Hypothalamus (tissue), 51 donors: ENCODE data around the gene ESPNL.

Experiments used
- DNase-seq, 51 donors: peaks; one replicate each; lab custom pipeline; 2025; lab: John Stamatoyannopoulos, UW

The ESPNL gene

GRCh38 chr2:238139196-238140039 lies 39.3 kb downstream of the ESPNL start:
- DNase-seq = peak in 2 of 51 donors; percentile 33 to 34

GRCh38 chr2:238140040-238140439 lies 39.9 kb downstream of the ESPNL start:
- DNase-seq = no peak

GRCh38 chr2:238140721-238141540 lies 40.8 kb downstream of the ESPNL start:
- no peak for DNase-seq

- DNase-seq = no peak
Observed at GRCh38 chr2:238141541-238142318, 41.6 kb downstream of the ESPNL start.

GRCh38 chr2:238142382-238143205 lies 42.5 kb downstream of the ESPNL start:
- DNase-seq = no peak

DNA sequence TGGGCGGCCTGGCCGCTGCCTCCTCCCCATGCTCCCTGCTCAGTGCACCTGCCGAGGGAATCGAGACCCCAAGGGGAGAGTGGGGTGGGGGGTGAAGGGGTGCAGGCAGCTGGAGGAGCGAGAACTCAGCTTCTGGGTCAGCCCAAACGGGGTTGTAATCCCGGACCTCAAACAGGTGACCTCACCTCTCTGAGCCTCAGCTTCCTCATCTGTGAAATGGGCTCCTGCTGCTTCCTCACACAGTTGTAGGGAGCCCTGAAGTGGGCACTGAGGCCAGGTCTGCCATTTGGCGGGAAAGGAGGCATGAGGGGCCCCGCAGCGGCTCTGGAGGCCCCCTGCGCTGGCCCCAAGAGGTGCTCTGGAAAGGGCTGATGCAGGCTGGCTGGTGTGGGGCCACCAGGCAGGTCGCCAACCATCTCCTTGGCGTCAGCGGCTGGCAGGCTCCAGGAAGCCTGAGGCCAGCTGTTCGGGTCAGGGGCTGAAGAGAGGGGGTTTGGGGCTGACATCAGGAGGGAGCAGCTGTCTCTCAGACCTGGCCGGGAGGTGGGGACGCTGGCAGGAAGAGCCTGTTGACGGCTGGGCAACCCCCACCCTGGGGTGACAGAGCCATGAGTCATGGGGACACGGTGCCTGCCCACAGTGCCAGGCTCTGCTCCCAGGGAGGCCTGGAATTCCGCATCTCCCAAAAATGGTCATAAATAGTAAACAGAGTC lies 43.3 kb downstream of the ESPNL start:
- peak in 4 of 51 donors; percentile 11 to 16 (median 14) for DNase-seq

- DNase-seq = no peak
Observed at GRCh38 chr2:238144262-238144661, 44.1 kb downstream of the ESPNL start.

GRCh38 chr2:238145046-238145445 lies 44.9 kb downstream of the ESPNL start:
- DNase-seq = no peak

- no peak for DNase-seq
Observed at GRCh38 chr2:238145851-238146250, 45.7 kb downstream of the ESPNL start.

GRCh38 chr2:238146884-238147544 lies 46.9 kb downstream of the ESPNL start:
- no peak for DNase-seq

DNA sequence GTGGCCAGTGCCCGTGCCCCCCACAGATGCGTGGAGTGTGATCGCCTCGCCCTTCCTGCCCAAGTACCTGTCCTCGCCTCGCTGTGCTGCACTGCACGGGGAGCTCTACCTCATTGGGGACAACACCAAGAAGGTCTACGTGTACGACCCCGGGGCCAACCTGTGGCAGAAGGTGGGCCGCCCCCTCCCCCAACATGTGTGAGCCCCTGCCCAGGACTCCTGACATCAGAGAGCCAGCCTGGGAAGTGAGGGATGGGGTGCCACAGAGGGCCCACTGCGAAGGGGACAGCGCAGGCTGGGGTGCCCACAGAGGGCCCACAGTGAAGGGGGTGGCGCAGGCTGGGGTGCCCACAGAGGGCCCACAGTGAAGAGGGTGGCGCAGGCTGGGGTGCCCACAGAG lies 48.8 kb downstream of the ESPNL start:
- no peak for DNase-seq

DNA sequence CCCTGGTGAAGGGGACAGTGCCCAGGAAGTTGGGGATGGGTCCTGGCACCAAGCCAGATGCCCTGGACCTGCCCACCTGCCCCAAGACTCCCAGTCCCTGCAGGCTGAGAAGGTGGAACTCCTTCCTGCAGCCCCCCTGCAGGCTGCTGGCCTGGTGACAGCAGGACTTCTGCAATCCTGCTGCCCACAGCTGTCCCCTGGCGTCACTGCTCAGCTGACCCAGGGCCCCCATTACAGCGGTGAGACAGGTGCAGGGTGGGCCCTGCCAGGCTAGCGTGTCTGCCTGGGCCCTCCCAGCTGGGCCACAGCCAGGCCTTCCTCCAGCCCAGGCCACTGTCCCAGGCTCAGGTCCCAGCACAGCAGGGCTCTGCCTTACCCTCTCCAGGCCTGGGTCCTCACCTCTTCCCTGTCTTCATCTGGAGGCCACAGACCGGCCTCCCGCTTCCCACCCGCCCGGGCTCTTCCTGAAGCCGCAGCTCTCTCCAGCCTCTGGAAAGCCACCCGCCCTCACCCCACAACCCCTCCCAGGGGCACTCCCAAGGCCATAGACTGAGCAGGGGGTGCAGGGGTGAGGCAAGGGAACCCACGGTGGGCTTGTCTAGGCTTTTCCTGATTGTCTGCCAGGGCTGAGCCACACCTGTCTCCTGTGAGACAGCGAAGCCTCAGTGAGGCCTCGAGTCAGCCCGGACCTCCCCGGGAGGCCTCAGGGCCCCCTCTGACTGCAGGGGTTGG lies 49.9 kb downstream of the ESPNL start:
- DNase-seq = no peak

DNA sequence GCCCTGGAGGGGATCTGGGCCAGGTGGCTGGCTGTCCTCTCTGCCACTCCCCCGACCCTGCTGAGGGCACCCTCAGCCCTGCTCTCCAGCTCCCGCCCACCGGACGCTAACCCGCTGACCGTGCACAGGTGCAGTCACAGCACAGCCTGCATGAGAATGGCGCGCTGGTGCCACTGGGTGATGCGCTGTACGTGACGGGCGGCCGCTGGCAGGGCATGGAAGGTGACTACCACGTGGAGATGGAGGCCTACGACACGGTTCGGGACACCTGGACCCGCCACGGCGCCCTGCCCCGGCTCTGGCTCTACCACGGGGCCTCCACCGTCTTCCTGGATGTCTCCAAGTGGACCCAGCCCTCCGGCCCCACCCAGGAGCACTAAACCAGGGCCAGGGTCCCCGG lies 50.5 kb downstream of the ESPNL start:
- DNase-seq = no peak

GRCh38 chr2:238151205-238151604 lies 51.1 kb downstream of the ESPNL start:
- DNase-seq = no peak

GRCh38 chr2:238151628-238152235 lies 51.6 kb downstream of the ESPNL start:
- no peak for DNase-seq

DNA sequence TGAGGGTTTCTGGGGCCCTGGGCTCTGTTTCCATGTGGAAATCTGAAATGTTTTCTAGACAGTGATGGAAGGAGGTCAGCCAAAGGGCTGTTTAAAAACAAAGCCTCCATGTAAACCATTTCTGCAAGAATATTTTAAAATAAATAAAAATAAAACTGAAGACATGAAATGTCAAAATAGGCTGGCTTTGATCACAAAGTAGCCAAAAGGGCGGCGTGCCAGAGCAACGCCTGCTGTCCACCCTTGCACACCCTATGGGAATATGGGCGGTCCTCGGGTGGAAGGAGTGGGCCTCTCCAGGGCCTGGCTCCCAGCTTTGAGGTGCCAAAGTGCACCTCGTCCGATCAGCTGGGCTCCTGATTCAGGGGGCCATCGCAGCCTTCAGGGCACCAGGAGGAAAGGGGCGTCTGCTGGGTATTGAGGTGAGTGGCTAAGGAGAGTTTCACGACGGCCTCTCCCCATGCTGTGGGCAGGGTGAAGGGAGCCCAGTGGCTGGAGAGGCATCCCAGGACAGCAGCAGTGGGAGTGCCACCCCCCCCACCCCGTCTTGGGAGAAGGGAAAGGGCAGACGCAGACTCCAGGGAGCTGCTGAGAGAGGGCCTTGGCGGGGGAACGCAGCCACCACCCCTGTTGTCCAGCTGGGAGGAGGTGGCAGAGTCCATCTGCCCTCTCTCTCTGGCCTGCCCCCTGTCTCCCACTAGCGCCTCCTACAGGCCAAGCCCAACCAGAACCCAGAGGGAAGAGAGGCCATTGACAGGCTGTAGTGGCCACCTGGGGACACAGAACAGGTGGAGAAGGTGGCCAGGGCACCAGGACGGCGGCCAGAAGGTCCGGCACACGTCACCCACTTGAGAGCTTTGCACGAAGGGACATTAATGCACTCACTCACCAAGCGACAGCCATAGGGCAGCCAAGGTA lies 52.9 kb downstream of the ESPNL start:
- DNase-seq = no peak

DNA sequence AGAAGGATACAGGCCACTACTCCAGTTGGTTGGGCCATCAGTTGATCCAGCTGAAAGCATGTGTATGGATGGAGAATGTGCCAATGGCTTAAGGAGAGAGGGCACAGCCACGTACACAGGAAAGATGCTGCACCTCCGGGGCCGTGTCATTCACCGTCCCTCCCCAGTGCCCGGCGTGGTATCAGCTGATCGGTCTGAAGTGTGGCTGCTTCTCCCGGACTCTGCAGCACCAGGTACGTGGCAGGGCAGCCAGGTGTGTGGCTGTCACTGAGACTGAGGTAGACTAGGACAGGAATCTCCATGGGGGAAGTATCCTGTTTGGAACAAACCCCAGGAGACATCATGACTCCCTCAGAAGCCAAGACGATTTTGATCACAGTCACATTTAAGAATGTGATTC lies 54.4 kb downstream of the ESPNL start:
- DNase-seq = no peak
